GM19023 (cell line): ENCODE data around the gene CASP10.
"Not testable (repeated sequence)": the region's sequence is repeated elsewhere in the genome, so short reads cannot be mapped to it uniquely, and the experiment has no call there.

ENCODE experiments used
- ATAC-seq: cut with Tn5 transposase; IDR thresholded peaks from one replicate; pipeline ENCODE4 v1.9.1; 2021; ENCODE audit warnings: mild to moderate bottlenecking, moderate library complexity; ENCODE audit not compliant: unreplicated experiment

CASP10 gene

DNA sequence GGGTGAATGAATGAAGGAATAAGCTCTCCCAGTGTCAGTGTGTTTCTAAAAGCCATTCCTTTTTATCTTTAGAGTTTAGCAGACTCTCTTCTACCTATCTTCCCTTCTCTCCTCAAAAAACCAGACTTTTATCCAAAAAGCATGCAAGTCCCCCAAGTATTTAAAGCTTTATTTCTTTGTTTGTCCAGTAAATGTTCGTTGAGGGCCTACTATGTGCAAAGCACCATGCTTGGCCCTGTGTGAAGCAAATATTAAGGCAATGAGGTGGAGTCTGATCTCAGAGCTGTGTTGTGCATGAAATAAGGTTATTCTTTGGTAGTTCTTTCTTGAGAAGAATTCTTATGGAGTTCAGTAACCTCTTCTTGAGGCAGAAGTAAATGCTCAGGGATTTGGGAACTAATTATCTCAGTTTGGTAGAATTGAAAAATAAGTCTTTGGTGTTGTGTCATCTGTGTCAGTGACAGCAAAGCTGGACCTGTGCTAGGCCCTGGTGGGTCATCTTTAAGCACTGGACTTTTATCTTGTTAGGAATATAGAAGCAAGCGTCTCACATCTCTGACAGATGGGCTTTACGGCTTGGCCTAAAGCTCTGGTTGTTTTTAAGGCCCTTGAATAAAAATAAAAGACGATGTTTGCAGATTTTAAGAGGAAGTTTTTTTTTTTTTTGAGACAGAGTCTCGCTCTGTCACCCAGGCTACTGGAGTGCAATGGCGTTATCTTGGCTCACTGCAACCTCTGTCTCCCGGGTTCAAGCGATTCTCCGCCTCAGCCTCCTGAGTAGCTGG, 28.1 kb upstream of the CASP10 start:
- ATAC-seq: no peak

DNA sequence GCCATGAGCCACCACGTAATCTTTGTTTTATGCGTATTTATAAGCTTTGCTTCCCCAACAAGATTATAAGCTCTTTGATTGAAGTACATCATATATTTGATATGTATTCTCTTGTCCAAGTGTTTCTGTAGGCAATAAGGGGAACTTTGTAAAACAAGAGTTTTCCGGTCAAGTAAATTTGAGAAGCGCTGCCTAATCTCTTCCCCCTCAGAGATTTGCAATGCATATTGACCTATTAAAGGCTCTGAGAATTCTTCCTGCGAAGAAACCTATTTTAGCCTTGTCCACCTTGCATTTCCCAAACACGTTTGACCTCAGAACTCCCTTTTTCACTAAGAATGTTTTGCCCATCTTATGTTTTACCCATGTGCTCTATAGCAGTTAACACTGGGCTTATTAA, 26.9 kb upstream of the CASP10 start:
- ATAC-seq: no peak

DNA sequence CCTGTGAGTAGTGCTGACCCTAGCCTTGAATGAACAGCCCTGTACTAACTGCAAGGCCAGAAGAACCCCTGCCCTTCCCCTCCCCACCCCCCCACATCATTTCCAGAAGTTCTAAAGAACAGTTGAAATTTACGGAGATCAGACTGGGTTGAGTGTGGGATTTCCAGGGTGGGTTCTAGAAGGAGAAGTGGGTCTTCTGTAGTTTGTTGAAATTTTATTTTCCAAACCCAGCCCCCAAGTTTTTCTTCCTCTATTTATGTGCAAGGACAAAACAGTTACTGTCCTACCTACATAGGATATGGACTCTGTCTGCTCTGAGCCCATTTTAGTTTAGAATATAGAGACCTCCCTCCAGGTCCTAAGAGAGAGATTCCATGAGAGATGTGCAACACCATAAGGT, 26.3 kb upstream of the CASP10 start:
- ATAC-seq: no peak

DNA sequence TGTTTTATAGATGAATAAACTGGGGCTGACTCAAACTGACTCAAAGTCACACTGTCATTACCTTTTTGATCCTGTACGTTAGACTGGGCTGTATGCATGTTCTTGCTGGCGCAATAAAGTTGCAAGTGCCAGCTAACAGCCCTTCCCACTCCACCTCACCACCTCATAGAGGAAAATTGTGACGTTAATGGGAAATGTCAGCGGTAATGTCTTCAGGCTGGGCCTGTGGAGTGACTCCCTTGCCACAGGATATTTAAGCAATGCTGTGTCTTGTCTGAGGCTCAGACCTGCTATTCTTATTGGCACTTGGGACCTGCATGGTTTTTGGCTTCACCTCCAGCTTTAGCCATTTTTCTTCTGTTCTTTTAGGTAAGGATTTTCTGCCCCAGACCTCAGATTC, 25.2 kb upstream of the CASP10 start:
- ATAC-seq: no peak

DNA sequence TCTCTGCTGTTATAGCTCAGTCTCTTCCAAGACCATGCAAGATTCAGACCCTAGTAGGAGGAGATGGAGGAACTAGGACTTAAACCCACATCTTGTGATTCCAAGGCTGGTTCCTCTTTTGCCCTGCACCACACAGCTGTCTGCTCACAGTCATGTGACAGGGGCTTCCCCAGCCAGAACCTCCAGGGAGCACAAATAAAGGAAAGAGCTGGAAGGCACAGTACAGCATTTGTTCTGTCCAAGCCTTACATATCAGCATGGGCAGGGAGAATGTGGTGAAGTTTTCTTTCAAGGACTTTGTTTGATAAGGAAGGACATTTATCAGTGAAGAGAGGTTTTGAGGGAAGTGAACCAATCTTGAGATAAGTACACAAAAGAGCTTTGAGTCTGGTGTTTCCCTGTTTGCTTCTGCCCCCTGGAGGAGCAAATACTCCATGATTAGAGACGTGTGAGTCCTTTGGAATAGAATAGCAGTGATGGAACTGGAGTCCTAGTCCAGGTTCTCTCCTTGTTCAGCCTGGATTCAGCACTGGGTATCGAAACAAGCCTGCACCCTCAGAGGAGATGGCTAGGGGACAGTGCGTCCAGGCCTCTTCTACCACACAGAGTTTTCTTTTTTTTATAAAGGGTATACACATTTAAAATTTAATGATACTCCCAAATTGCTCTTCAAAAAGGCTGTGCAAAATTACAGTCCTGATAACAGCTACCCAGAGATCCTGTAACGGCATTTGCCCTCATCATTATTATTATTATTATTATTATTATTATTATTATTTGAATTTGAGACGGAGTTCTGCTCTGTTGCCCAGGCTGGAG, 24.6 kb upstream of the CASP10 start:
- ATAC-seq: peak; percentile 96

DNA sequence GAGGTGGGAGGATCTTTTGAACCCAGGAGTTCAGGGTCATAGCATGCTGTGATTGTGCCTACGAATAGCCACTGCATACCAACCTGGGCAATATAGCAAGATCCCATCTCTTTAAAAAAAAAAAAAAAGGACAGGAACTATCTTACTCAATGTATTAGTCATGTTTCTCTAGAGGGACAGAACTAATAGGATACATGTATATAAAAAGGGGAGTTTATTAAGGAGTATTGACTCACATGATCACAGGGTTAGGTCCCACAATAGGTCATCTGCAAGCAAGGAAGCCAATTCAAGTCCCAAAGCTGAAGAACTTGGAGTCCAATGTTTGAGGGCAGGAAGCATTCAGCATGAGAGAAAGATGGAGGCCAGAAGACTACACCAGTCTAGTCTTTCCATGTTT, 18.8 kb upstream of the CASP10 start:
- no peak for ATAC-seq

DNA sequence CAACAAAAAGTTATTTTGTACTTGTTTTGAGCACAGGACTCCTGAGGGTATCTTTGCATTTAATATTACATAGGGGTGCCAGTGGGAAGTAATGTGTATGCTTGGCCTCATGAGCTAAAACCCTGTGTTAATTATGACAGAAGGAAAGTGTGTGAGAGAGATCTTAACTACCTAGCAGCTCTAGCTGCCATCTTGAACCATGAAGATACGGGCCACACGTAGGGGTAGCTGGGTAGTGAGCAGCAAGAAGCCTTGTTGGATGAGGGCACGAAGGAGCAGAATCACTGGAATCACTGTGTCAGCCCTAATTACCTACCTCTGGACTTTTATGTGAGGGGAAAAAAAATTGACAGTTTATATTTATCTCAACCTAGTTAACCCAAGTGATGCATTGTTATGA, 15.4 kb upstream of the CASP10 start:
- no peak for ATAC-seq

DNA sequence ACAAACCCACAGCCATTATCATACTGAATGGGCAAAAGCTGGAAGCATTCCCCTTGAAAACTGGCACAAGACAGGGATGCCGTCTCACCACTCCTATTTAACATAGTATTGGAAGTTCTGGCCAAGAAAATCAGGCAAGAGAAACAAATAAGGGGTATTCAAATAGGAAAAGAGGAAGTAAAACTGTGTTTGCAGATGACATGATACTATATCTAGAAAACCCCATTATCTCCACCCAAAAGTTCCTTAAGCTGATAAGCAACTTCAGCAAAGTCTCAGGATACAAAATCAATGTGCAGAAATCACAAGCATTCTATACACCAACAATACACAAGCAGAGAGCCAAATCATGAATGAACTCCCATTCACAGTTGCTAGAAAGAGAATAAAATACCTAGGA, 14.4 kb upstream of the CASP10 start:
- not testable (repeated sequence) for ATAC-seq

DNA sequence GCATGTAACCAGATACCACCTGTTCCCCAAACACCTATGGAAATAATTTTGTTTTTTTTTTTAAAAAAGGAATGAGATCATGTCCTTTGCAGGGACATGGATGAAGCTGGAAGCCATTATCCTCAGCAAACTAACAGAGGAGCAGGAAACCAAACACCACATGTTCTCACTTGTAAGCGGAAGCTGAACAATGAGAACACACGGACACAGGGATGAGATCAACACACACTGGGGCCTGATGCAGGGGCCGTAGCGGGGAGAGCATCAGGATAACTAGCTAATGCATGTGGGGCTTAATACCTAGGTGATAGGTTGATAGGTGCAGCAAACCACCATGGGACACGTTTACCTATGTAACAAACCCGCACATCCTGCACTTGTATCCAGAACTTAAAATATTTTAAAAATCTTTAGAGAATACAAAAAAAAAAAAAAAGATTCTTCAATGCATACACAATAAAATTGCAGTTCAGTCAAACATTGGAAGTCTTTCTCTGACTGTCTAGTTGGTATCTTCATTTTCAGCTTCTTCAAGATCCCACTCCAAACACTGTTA, 11.6 kb upstream of the CASP10 start:
- ATAC-seq: no peak

DNA sequence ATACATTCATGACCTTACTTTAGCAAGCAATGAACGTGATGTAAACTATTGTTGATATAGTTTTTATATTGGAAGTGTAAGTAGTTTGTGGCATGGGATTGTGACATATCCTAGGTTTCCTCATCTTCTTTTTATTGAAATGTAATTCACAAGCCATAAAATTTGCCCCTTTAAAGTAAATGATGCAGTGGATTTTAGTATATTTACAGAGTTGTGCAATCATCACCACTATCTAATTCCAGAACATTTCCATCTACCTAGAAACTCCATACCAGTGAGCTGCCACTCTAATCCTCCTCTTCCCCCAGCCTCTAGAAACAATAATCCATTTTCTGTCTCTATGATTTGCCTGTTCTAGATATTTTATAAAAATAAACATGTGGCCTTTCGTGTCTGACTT, 10.7 kb upstream of the CASP10 start:
- ATAC-seq: no peak

DNA sequence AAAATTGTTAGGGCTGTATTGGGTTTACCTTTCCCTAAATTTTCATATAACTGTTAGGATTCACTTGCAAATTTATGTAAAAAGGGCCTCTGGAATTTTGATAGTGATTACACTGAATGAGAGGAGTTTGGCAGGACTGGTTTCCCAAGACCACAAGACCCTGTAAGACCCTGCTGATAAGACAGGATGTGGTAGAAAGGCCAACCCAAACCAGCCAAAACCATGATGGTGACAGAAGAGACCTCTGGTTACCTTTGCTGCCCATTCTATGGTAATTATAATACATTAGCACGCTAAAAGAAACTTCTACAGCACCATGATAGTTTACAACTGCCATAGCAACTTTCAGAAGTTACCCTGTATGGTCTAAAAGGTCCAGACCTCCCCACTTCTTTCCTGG, 8.3 kb upstream of the CASP10 start:
- ATAC-seq: no peak

DNA sequence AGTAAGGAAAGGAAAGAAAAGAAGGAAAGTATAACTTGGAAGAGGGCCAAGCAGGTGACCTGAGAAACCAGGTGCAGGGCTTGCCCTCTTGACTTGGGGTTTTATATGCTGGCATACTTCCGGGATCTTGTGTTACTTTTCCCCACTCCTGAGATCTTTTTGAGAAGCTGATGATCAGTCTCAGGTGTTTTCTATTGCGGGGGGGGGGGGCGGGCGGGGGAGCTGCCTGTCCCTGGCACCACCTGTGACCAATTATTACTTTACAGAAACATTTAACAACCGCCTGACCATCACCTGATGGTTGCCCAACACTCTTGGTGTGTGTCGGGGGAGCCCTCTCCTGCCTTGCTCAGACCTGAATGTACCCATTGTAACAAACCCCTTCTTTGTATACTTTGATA, 6.9 kb upstream of the CASP10 start:
- ATAC-seq: no peak

DNA sequence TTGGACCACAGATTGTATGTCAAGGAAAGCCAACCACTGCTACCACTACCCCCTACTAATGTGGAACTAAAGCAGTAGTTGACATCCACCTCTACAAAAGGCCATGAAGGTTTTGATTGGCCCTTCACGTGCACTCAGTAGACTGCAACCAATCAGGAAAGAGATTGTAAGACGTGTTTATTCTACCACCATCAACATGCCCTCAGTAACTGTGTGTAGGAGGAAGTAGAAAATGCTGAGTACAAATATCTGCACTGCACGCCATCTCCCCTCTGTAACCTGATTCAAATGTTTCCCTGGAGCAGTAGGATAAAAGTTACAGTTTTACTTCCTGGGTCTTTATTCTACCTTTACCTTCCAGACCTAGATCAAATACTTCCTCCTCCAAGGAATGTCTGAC, 2.9 kb upstream of the CASP10 start:
- no peak for ATAC-seq

DNA sequence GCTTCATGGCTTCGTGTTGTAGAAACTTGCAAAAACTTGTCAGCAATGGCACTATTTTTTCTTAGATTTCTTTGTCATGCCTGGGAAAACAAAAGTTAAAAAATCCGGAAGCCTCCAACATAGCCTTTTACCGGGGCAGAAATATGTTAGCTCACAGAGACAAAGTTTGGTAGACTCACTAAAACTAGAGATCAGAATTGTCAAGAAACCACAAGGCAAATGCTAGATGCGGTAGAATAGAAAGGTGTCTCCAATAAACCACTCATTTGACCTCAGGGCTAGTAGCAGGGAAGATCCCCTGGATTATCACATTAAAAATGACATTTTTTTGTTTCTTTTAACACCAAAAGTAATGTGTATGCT, 405 bp downstream of the CASP10 start:
- ATAC-seq: no peak

DNA sequence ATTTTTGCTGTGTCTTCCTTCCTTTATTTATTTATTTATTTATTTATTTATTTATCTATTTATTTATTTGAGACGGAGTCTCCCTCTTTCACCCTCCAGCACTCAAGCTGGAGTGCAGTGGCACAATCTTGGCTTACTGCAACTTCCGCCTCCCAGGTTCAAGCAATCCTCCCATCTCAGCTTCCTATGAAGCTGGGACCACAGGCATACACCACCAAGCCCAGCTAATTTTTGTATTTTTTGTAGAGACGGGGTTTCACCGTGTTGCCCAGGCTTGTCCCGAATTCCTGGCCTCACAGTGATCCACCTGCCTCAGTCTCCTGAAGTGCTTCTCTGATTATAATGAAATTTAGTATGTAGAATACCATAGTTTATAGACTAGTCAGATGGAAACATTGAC, 894 bp downstream of the CASP10 start:
- ATAC-seq: not testable (repeated sequence)

DNA sequence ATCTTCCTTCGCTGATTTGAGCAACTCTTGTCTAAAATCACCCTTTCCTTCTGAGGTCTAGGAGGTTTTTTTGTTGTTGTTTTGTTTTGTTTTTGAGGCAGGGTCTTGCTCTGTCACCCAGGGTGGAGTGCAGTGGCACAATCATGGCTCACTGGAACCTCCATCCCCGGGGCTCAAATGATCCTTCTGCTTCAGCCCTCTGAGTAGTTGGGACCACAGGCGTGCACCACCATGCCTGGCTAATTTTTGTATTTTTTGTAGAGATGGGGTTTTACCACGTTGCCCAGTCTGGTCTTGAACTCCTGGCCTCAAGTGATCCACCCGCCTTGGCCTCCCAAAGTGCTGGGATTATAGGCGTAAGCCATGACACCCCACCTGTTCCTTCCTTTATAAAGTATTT, 1.3 kb downstream of the CASP10 start:
- ATAC-seq: not testable (repeated sequence)

DNA sequence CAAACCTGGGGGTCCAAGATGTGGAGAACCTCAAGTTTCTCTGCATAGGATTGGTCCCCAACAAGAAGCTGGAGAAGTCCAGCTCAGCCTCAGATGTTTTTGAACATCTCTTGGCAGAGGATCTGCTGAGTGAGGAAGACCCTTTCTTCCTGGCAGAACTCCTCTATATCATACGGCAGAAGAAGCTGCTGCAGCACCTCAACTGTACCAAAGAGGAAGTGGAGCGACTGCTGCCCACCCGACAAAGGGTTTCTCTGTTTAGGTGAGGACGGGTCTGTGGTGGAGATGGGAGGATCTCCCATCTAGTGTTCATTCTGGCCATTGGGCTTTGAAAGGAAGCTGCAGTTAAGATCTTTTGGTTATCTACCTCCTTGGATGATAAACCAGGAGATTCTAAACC, 2.9 kb downstream of the CASP10 start:
- no peak for ATAC-seq

DNA sequence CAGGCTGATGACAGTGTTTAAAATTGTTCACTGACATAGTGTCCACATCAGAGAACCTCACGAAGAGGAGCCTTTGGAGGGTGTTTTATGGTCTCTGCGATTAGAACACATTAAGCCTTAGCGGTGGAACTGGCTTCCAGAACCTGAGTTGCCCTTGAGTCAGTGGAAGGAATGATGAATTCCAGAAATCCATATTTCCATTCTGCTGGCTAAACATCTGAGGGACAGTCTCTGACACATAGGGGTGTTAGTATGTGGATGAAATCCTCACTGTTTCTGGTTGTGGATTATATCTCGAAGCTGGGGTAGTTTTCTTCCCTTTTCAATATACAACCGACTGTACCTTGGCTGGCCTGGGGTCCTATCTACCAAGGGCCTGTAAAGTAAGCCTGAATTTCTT, 4.0 kb downstream of the CASP10 start:
- ATAC-seq: no peak

DNA sequence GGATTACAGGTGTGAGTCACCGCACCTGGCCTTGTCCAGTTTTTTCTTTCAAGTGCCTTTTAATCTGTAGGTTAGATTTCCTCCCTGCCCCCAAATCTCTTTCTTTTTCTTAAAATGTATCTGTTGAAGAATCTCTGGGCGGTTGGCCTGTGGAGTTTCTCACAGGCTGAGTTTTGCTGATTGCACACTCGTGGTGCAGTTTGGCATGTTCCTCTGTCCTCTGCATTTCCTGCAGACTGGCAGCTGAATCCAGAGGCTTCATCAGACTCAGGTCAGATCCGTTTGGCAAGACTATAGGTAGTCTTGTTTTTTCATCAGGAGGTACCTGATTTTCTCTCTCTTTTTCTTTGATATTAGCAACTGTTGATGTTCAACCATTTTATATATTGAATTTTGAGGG, 5.5 kb downstream of the CASP10 start:
- no peak for ATAC-seq

DNA sequence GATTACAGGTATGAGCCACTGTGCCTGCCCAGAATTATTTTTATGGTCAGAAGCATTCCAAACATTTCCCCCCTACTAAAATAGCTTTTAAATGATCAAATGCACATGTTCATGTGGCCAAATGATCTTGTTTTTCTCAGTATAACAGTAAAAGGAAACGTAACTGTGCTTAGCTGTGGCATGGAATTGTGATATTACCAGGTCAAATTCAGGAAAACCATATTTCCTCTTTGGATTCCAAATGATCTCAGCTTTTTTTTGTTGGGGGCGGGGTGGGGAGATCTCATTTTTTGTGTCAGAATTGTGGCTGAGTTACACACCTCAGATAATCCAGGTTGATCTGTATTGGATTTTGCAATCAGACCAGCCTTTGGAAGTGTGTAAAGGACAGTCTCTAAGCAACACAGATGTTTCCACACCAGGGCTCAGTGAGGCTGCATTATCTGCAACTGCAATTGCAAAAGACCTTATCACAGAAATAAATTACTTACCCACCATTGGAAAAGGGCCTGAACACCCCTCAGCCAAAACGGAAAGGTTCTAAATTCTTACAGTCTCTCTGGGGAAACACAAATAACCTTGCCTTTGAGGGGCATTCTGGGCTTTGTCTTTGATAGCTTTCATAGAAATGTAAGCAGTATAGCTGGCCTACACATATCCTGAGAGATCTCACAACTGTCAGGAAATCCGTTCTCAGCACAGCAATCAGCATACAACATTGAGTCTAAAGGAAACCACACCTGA, 8.4 kb downstream of the CASP10 start:
- no peak for ATAC-seq

DNA sequence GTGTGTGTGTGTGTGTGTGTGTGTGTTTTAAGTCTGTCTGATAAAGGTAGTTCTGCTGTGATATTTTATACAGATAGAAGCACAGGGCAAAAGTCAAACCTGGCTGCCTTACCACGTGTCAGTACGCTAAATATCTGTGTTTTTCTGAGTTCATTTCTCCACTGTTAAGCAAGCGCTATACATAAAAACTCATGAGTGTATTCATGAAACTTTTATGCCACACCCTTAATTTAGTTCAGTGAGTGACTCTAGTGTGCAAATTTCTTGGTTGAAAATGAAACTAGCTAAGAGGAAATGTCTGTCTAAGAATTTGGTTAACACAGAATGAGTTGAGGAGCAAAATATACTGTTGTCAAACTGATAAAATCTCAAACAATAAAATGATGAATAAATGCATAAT, 11.2 kb downstream of the CASP10 start:
- ATAC-seq: peak; percentile 95
